Panc1 (cell line): Measurements from ENCODE around the gene CDKN3. TPM values are rescaled to one million over a fixed set of nuclear protein-coding genes. Genes with fewer than 3 reads are reported as not detected.

Experiments
- ATAC-seq: fragments of 200-7000 bp; cut with Tn5 transposase; 2 replicates; pipeline ENCODE4 v1.9.1; 2020; ENCODE audit warnings: mild to moderate bottlenecking, moderate library complexity
- BruUV-seq: library from RNA; stranded (reverse); fragments of 400-500 nt; replicated peaks from 2 replicates; lab custom pipeline; 2021; lab: Mats Ljungman, UMichigan
- CTCF ChIA-PET: fragments of 300-600 bp; sonication (Branson Sonifier 250); formaldehyde crosslinking; loops from one replicate; lab custom pipeline; 2022; ENCODE audit warnings: antibody characterized with exemption; lab: Charles Lee
- POLR2A ChIA-PET: fragments of 300-600 bp; sonication (Branson Sonifier 250); formaldehyde crosslinking; loops from one replicate; lab custom pipeline; 2022; ENCODE audit warnings: antibody characterized with exemption; lab: Charles Lee
- DNase-seq: peaks from one replicate; pipeline ENCODE4 v3.0.0-alpha.2; 2010; ENCODE audit warnings: low read depth, low spot score
- H3K27ac ChIP-seq: 2 replicates; pipeline ENCODE4 v1.5.1; 2011; ENCODE audit warnings: mild to moderate bottlenecking, low read length, inconsistent platforms
- H3K27me3 ChIP-seq: fragments of 200-500 bp; sonication (Bioruptor generic); 2 replicates; pipeline ENCODE4 v1.6.0; 2014; ENCODE audit warnings: low read length, inconsistent platforms; ENCODE audit not compliant: control insufficient read depth, insufficient read depth
- H3K36me3 ChIP-seq: fragments of 200-500 bp; sonication (Bioruptor generic); 2 replicates; pipeline ENCODE4 v1.5.1; 2014; ENCODE audit warnings: inconsistent platforms, mild to moderate bottlenecking, low read length, moderate library complexity; ENCODE audit not compliant: control insufficient read depth, insufficient read depth
- H3K4me1 ChIP-seq: 2 replicates; pipeline ENCODE4 v1.5.1; 2011; ENCODE audit warnings: inconsistent platforms, mild to moderate bottlenecking, low read length, moderate library complexity; ENCODE audit not compliant: control insufficient read depth, insufficient read depth
- H3K4me3 ChIP-seq, 2 experiments: 2 replicates each; pipeline ENCODE4 v1.5.1; 2011 to 2012; ENCODE audit warnings: low read depth in 2 of 2, low read length in 2 of 2, mild to moderate bottlenecking in 2 of 2, inconsistent platforms in 1 of 2, moderate library complexity in 1 of 2
- H3K9me3 ChIP-seq: fragments of 200-500 bp; sonication (Bioruptor generic); 2 replicates; pipeline ENCODE4 v1.5.1; 2014; ENCODE audit warnings: low read depth, mild to moderate bottlenecking, inconsistent platforms, low read length, moderate library complexity; ENCODE audit not compliant: control insufficient read depth, insufficient read depth
- POLR2AphosphoS5 ChIP-seq: IDR thresholded peaks from 2 replicates; pipeline ENCODE4 v1.6.1; 2012; ENCODE audit warnings: mild to moderate bottlenecking, low read depth, low read length, moderate library complexity
- SIN3A ChIP-seq: IDR thresholded peaks from 2 replicates; pipeline ENCODE4 v1.6.1; 2012; ENCODE audit warnings: low read depth, mild to moderate bottlenecking, low read length, moderate library complexity, borderline replicate concordance; ENCODE audit not compliant: insufficient read depth
- TCF7L2 ChIP-seq: IDR thresholded peaks from 2 replicates; pipeline ENCODE4 v1.6.1; 2011; ENCODE audit warnings: mild to moderate bottlenecking, low read depth, low read length, inconsistent platforms
- in situ Hi-C: cut with HindIII; loops from 2 replicates; pipeline ENCODE4 v1.10.0; 2016; ENCODE audit warnings: low sequenced_read_pairs, low pct_unique_long_range_greater_than_20kb
- intact Hi-C: fragments of 100-400 bp; cut with micrococcal nuclease; formaldehyde crosslinking; loops from one replicate; pipeline ENCODE4 v1.10.0; 2022; ENCODE audit not compliant: unreplicated experiment
- total RNA-seq: library from RNA; stranded (reverse); gene quantifications from one replicate; pipeline ENCODE4 v1.2.1, GENCODE V29; 2021; ENCODE audit not compliant: unreplicated experiment
- TF ChIP-seq, protein P1 (sequence below): fragments of 450-650 bp; IDR thresholded peaks from 2 replicates; pipeline ENCODE4 v1.5.1; 2017; ENCODE audit warnings: mild to moderate bottlenecking
- TF ChIP-seq, protein P2 (sequence below), 2 experiments: IDR thresholded peaks; 2 replicates each; pipeline ENCODE4 v1.6.1; 2011 to 2012; ENCODE audit warnings: low read depth in 2 of 2, control low read depth in 1 of 2, low read length in 1 of 2, mild to moderate bottlenecking in 1 of 2, moderate library complexity in 1 of 2; ENCODE audit not compliant: insufficient read depth in 1 of 2

CDKN3 gene
- total RNA-seq, 1 experiment from 2014 or later, result 36.1 TPM

DNA sequence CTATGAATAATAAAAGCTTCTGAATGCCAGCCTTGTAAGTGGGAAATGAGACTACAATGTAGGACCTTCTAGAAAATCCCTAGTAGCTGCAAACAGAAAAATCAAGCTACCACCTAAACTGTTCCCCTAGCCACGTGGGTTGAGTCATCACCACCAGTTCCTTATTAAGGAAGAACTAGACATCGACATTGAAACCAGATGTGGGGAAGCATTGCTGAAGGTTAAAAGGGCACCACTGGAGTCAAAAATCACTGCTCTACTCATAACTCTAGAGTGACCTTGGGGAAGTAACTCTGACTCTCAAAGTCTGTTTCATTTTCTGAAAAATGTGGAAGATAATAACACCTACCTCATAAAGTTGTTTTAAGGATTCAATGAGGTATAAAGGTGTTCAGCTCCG, 53.7 kb downstream of the CDKN3 start:
- TF ChIP-seq, protein P1, sequence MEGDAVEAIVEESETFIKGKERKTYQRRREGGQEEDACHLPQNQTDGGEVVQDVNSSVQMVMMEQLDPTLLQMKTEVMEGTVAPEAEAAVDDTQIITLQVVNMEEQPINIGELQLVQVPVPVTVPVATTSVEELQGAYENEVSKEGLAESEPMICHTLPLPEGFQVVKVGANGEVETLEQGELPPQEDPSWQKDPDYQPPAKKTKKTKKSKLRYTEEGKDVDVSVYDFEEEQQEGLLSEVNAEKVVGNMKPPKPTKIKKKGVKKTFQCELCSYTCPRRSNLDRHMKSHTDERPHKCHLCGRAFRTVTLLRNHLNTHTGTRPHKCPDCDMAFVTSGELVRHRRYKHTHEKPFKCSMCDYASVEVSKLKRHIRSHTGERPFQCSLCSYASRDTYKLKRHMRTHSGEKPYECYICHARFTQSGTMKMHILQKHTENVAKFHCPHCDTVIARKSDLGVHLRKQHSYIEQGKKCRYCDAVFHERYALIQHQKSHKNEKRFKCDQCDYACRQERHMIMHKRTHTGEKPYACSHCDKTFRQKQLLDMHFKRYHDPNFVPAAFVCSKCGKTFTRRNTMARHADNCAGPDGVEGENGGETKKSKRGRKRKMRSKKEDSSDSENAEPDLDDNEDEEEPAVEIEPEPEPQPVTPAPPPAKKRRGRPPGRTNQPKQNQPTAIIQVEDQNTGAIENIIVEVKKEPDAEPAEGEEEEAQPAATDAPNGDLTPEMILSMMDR, result no peak
- no peak for TF ChIP-seq TCF7L2
- no peak for TF ChIP-seq POLR2AphosphoS5
- no peak for TF ChIP-seq SIN3A
- TF ChIP-seq, protein P2, sequence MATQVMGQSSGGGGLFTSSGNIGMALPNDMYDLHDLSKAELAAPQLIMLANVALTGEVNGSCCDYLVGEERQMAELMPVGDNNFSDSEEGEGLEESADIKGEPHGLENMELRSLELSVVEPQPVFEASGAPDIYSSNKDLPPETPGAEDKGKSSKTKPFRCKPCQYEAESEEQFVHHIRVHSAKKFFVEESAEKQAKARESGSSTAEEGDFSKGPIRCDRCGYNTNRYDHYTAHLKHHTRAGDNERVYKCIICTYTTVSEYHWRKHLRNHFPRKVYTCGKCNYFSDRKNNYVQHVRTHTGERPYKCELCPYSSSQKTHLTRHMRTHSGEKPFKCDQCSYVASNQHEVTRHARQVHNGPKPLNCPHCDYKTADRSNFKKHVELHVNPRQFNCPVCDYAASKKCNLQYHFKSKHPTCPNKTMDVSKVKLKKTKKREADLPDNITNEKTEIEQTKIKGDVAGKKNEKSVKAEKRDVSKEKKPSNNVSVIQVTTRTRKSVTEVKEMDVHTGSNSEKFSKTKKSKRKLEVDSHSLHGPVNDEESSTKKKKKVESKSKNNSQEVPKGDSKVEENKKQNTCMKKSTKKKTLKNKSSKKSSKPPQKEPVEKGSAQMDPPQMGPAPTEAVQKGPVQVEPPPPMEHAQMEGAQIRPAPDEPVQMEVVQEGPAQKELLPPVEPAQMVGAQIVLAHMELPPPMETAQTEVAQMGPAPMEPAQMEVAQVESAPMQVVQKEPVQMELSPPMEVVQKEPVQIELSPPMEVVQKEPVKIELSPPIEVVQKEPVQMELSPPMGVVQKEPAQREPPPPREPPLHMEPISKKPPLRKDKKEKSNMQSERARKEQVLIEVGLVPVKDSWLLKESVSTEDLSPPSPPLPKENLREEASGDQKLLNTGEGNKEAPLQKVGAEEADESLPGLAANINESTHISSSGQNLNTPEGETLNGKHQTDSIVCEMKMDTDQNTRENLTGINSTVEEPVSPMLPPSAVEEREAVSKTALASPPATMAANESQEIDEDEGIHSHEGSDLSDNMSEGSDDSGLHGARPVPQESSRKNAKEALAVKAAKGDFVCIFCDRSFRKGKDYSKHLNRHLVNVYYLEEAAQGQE (IDR thresholded peaks at IDR 0.05; ENCODE audit: insufficient read depth in 1 of 2, low read depth in 2 of 2, low read length in 1 of 2), result no peak
- ATAC-seq (no peak), DNase-seq (no peak)
- POLR2A ChIA-PET, result no interaction called here
- BruUV-seq, result no TSS peak
- CTCF ChIA-PET, result no interaction called here
- Histone ChIP-seq H3K27me3 (no peaks in the 10 kb centered on the region), H3K36me3 (no peaks in the 10 kb centered on the region), H3K9me3 (no peaks in the 10 kb centered on the region), H3K4me3 (no peak overlapping the region), H3K27ac (no peak overlapping the region), H3K4me1 (no peaks in the 10 kb centered on the region; the same call in 1 of the 2 replicates)
- intact Hi-C loops (no loop called here), in situ Hi-C loops (no loop called here)

DNA sequence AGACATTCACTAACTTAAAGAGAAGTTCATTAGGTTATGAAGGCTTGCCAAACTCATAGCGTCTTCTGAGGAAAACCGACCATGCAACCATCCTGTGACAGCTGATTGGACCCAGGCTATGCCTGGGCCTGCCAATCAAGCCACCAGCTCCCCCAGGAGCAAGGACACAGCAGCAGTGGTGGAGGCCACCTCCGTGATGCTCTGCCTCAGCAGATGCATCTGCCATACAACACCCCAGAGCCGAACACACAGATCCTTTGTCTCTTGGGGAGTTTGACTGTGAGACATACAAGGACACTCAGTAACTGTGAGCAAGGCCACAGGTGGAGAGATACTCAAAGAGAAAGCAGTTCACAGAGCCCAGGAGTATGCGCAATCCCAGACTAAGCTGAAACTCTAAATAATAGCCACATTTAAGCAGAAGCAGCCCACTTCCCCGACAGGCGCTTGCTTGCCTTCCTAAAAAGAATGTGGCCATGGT, 54.4 kb downstream of the CDKN3 start:
- intact Hi-C loops (no loop called here), in situ Hi-C loops (no loop called here)
- Histone ChIP-seq H3K9me3 (no peaks in the 10 kb centered on the region), H3K27ac (no peak overlapping the region), H3K4me1 (no peaks in the 10 kb centered on the region; the same call in 1 of the 2 replicates), H3K36me3 (no peaks in the 10 kb centered on the region), H3K27me3 (no peaks in the 10 kb centered on the region), H3K4me3 (no peak overlapping the region)
- BruUV-seq, result no TSS peak
- ChIA-PET POLR2A (no interaction called here), CTCF (no interaction called here)
- ATAC-seq, result no peak
- DNase-seq, result no peak
- TF ChIP-seq, protein P2 (IDR thresholded peaks at IDR 0.05; ENCODE audit: insufficient read depth in 1 of 2, low read depth in 2 of 2, low read length in 1 of 2), result no peak
- no peak for TF ChIP-seq POLR2AphosphoS5
- TF ChIP-seq SIN3A, result no peak
- no peak for TF ChIP-seq TCF7L2
- TF ChIP-seq, protein P1, result no peak
